NCI-H1436 (cell line): ENCODE data around the gene NEDD4L.

ENCODE experiments used
- DNase-seq: peaks from one replicate; lab custom pipeline; 2025; lab: John Stamatoyannopoulos, UW

The NEDD4L gene

DNA sequence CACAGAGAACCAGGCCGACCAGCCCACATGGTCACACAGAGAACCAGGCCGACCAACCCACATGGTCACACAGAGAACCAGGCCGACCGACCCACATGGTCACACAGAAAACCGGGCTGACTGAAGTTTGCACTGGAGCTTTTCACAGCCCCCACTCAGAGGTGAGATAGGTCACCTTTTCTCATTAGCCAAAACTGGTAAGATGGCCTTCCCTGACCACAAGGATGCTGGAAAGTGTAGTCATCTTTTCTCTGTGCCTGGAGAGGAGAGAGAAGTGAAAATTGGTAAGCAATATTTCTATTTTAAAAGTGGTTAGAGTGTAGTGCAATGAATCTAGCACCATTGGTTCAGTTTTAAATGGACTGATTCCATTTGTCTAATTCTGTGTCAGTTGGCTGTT lies 247.1 kb downstream of the NEDD4L start:
- DNase-seq = no peak

DNA sequence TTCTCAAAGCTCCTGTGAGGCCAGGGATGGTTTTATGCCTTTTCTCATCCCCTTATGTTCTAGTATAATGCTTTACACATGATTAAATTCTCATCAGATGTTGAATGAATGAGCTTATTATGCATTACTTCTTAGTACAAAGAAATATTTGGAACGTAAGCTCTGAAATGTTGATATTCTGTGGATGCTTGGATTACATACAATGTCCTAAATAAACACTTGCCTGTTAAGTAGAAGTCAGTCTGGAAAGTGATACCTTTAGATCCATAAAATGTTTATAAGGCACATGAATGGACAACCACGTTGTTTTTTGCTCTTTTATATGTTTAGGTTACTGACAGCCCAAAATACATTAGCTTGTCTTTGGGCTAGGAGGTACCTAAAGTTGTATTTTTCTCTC lies 248.6 kb downstream of the NEDD4L start:
- no peak for DNase-seq

DNA sequence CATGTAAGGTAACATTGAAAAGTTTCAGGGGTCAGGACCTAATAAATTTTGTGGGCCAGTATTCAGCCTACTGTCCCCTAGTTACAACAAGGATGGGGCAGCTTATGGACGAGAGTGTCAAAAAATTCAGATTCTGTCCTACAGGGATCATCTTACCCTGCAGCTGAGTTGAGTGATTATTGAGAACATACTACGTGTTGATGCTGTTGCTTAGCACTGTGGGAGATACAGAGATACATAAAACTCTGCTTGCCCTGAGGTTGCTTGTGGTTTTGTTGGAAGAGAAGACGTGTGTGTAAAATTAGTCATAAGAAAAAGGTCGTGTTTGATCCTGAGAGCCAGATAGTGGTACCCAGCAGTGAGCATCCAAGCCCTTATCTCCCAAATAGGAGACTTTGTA lies 253.2 kb downstream of the NEDD4L start:
- no peak for DNase-seq

DNA sequence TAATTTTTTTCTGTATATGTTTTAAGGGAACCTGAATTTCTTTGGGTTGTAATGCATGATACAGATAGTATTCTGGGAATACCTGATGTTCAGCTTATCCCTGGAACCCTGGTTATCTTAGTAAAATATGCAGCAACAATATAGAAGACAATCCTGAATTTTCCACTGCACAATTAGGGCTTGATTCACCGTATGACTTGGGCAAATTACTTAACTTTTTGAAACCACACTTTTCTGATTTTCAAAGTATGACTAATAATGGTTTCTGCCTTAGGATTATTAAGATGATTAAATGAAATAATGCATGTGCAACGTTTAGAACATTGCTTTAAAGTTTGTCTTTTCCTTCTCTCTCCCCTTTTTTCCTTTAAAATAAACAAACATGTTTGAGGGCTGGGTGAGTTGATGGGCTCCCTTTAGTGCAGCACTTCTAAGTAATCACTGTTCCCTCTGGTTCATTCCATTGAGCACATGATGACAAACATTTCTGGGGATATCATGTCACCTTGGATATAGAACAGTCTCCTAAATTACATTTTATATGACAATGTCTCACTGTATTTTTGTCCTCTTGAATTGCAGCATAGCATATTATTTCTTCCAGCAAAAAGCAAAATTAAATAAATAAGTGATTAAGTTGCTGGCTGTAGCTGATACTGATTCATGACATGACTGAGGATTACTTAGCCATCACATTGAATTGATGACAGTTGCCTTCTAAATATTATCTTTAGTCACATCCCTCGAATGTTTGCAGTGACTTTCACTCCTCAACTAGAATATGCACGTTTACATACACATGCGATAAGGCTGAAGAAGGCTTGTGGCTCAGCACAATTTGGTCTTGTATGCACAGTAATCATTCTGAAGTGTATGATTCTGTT lies 254.5 kb downstream of the NEDD4L start:
- no peak for DNase-seq

DNA sequence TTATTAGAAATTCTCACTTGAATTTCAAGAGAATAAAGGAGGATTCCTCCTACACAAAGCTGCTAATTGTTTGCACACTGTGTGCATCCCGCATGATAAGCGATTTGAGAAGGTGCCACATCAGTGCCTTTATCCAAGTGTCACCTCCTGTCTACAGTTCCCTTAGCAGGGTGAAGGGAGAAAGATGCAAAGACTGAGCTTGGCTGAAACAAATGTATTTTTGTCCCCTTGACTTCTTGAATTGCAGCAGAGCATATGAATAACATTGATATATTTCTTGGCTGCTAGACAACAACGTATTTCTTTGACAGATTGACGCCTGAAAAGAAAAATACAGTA lies 255.1 kb downstream of the NEDD4L start:
- DNase-seq = no peak

DNA sequence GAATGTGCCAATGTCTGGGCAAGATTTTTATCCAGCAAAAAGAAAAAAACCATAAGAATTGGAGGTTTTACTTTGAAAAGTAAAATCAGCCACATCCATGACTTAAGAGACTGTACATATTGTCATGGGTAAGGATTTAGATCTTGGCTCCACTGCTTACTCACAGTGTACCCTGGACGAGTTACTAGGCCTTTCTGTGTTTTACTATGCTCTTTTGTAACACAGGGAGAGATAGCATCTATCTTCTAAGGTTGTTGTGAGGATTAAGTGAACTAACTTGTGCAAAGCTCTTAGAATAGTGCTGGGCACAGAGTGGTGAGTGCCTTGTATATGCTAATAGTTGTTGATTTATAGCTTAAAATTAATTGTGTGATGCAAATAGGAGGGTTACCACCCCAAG lies 255.9 kb downstream of the NEDD4L start:
- DNase-seq = no peak

DNA sequence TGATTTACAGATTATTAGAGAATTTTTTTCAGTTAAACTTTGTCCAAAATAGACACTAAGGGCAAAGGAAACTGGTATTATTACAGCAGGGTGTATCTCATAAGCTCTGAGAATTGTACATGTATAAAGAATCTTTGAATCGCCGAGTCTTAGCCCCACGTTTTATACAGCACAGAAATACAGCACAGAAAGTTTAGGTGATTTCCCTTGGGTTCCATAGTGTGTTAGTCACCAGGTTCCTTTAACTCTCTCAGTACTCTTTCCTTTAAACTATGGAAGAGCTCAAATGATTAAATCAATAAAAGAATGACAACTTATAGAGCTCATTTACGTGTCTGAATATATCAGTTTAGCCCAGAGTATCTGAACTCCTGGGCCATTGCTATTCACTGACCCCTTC lies 256.8 kb downstream of the NEDD4L start:
- no peak for DNase-seq

DNA sequence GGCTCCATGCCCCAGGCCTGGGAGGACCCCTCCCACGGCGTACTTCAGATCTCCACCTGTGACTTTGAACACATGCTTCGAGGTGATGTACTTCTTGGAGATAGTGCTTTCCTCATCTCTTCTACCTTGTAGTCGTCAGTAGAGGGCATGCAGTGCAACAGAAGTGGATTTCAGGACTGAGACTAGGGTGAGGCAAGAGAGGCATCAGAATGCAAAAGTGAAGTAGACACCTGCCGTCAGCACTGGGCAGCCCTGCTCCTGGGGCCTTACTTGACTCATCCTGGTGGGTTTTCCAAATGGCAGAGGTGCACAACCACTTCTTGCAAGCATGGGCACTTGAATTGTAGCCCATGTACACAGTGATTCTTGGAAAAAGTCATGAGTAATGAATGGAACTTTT lies 258.8 kb downstream of the NEDD4L start:
- DNase-seq = no peak

DNA sequence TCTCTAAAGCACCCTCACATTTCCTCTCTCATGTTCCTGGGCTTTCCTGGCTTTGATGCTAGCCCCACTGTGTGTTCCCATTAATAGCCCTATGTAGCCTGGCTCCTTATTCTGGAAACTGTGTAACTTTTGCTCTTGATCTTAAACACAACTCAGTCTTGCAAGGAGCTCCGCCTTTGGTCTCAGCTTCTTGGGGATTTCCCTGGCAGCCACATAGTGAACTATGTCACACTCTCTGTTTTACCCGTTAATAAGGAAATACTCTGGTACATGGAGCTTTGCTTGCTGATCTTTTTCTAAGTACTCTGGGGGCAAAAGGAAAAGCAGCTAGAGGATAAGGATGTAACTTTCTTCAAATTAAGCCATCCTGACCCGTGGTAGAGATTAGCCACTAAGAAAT lies 259.3 kb downstream of the NEDD4L start:
- no peak for DNase-seq

DNA sequence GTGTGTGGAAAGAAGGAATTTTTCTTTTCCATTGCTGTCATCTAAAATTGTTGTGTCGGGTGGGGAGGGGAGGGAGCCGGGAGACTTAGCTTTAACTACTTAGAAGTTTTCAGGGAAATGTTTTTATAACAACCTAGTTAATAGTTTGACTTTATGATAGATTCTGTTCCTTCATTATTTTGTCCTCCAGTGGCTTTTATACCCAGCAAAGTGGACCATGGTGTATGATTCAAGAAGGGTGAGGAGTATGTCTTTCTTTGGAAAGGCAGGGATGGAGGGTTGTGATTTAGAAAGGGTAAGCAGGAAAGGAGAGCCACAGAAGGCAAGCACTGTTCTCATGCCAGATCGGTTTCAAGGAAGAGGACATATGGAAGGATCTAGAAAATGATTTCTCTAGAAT lies 261.8 kb downstream of the NEDD4L start:
- no peak for DNase-seq

DNA sequence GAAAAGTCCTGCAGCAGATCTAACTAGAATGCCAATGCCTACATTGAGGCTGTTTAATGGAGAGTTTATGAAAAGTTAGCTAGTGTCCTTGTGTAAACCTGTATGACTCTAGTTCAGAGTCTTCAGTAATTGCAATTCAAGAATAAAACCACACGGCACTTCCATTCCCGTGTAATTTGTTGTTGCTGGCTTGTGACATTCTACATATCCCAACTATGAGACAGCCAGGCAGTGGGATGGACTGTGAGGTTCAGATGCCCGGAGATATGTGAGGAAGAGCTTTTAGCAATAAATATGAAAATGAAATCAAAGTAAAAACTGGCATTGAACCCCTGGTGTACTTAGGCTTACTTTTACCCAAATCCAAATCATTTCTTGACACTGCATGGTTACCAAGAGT lies 263.4 kb downstream of the NEDD4L start:
- DNase-seq = no peak

DNA sequence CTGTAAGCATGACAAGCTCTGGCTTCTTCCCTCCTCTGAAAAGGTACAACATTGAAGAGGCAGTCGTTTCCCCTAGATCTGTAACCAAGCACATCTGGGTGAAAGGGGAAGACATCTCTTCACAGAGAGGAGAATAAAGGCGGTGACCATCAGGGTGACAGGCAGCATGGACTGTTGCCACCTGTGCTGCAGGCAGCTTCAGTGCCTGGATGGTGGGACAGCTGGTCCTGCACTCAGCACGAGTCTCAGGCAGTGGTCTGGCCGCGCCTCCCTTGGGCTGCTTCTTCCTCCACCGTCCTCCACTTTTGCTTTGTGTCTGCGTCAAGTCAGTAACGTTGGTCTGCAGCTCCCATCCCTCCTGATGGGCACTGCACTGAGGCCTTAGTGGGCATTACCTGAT lies 264.4 kb downstream of the NEDD4L start:
- DNase-seq = no peak

DNA sequence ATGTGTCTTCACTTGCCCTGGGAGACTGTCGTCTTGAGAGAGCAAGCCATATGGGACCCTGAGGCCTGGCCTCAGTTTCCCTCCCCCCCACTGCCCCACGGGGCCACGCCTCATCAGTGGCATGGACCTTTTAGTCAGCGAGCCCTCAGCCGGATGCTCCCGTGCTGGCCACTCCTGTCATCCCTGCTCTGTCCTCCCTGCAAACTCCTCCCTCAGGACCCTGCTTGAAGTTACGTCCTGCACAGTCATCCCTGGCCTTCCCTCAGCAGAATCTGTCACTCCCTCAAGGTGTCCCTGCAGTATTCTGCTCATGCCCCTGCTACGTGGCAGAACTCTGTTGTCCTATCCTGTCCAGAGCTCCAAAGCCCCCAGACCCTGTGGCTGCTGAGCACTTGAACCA lies 265.1 kb downstream of the NEDD4L start:
- no peak for DNase-seq

DNA sequence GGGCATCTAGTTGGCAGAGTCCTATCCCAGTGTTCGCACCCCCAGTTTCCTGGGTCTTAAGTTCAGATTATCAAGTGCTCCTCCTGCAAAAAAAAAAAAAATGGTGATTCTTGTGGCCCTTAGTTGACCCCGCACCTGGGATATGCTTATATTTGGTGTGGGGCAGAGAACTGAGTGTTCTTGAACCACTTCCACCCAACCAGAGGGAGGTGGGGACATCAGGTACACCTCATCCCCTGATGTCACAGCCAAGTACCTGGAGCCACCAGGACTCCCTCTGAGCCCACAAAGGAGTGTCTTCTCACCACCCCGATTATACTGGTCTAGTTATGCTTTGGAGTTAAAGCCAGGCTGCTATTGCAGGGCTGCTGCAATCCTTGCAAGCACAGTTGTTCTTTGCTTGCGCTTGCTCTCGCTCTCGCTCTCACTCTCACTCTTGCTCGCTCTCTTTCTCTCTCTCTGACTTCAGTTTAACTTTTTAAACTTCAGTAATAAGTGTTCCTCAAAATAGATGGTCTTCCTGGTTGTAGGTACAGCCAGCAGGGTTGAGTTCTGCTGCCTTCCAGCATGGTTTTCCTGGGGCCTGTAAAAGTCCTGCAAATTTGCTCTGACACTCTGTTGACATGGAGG lies 265.7 kb downstream of the NEDD4L start:
- DNase-seq = no peak

DNA sequence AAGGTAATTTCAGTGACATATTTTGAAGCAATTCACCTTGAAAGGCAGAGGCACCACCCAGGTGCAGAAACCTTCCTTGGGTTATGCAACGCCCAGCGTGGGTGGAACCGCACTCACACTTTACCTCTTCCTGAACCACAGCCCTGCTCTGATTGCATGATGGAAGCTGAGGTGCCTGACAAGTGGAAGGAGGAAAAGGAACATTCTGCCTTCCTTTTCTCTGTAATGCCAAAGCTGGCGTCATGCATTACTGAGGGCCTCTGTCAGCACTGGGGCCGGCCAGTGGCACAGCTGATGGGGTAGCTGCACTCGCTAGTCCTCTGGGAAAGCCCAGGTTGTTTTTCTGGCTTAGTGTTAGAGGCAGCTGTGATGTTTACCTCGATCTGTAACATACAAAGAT lies 266.5 kb downstream of the NEDD4L start:
- DNase-seq = no peak

DNA sequence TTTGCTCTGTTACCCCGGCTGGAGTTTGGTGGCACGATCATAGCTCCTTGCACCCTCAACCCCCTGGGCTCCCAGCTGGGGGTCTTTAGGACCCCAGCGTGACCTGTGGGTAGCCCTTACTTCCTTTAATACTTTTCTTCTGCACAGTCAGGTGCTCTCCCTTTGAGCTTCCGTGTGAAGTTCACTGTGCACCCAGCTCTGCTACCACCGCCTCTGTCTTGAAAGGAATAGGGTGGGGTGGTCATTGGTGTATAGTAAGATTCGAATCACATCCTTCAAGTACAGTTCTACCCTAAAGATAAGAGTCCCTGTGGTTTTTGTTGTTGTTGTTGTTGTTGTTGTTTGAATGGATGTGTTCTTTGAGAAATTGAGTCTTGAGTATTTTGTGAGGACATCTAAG lies 267.4 kb downstream of the NEDD4L start:
- DNase-seq = no peak

DNA sequence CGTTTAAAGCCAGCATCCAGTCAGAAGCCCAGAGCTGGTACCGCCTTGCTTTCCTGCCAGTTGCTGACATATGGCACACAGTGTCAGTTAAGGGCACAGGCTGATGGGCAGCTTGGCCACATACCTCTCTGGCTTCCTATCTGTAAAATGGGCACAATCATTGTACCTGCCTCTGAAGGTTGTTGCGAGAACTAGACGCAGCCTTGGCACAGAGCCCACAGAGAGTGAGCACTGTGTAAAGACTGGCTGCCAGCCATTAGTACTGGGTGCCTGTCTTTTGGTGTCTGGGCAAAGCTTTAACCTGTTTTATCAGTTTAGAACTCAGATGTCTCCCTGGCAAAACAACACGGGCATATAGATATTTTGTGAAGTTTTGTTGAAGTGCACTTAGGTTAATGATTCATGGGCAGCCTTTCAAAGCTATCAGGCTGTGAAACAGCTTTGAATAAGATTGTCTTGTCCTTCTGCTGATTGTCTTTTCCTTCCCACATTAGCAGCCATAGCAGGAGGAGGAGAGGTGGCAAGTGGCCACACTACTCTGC lies 269.5 kb downstream of the NEDD4L start:
- no peak for DNase-seq

DNA sequence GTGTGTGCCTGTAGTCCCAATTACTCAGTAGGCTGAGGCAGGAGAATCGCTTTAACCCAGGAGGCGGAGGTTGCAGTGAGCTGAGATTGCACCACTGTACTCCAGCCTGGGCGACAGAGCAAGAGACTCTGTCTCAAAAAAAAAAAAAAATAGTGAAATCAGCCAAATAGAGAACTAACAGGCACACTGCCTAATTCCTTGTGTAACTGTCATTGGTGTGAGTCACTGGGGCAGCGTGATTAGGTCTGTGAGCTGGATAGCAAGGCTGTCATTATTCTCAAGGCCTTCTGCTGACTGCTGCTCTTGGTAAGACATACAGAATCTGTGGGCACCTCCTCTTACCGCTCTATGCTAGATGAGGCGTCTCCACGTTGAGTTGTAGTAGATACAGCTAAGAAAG lies 270.3 kb downstream of the NEDD4L start:
- no peak for DNase-seq

DNA sequence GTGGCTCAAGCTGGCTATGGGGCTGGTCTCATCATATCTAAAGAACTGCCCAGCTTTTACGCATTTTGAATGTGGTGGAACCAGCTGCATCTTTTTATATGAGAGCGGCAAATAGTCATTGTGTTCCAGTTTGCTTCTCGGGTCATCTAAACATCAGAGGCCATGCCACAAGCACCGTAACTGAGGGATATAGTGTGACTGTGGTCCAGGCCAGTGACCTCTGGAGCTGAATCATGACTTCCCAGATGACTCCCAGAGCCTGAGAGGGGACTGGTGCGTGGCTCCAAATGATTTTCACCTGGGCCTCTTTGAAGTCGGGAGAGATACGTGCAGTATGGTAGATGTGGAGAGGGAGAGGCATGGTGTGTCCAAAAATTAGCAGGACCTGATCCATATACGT lies 271.0 kb downstream of the NEDD4L start:
- no peak for DNase-seq

DNA sequence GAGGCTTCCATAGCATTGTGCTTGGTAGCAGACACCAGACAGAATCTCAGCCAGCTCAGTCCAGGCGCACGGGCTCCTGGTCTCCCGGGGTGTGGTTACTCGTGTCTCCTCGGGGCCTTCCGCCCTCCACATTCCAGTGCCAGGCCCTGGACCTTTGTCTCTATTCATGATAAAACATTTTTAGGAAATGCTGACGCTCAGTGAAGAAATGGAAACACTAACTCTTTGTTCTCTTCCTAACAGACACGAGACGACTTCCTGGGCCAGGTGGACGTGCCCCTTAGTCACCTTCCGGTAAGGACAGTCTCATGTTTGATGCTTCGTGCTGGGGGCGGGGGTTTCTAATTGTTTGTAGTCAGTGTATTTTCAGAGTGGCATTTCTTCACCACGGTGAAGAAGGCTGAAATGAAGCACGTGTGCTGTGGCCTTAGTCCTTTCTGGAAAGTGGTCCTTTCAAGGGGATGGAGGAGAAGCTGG lies 271.8 kb downstream of the NEDD4L start:
- DNase-seq = no peak

DNA sequence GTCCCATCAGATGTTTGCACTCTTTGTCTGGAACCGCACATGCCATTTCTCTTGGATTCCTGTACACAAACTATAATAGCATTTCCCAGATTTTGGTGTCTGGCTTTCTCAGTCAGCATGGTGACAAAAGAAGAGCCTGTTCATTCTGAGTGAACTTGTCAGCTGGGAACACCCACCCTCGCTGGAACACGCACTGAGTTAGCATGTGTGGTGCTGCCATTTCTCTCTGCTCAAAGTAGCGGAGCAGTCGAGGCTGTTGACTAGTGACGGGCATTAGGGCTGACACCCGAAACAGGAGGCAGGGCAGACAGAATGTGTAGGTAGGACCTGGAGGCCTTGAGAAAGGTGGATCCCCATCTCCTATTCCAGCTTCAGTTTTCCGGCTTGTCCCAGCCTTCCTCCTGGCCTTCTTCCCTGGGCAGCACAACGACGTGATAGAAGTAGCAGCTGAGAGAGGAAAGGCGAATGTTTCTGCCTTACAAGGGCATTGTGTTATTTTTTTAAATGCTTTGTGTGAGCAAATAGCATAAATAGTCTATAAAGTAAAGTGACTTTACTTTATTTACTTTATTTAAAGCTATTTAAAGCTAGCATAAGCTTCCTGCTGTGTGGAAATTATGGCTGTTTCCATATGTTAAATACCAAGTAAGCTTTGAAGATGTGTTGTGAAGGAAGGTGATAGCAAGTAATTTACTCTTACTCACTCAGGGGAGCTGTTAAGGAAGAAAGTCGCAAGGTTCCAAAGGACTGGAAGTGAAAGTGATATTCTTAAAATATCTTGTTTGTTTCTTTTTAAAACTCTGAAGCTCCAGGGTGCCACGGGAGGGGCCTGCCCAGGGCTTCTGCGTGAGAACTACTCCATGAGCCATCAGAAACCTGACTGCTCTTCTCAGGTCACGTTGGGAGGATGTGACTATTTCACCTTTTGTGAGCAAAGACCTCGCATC lies 272.6 kb downstream of the NEDD4L start:
- no peak for DNase-seq

DNA sequence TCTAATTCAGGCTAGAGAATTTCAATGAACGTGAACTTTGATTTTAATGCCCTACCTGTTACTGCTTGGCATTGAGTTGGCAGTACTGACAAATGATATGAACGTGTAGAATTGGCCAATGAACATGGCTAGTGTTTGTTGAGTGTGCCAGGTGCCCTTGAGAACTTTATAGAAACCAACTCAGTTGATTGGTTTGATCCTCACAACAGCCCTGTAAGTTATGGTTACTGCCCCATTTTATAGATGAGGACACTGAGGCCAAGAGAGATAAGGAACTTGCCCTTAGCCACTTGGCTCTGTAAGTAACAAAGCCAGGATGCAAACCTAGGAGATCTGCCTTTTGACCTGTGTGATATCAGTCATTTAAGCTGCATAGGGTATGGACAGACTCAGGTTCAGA lies 275.7 kb downstream of the NEDD4L start:
- no peak for DNase-seq
